ENCODE data around the gene GIN1. TPM values are rescaled to one million over a fixed set of nuclear protein-coding genes. Genes with fewer than 3 reads are reported as not detected.
"Not testable (repeated sequence)": the region's sequence is repeated elsewhere in the genome, so short reads cannot be mapped to it uniquely, and the experiment has no call there.

GIN1 gene
- total RNA-seq, 2 experiments from 2014 or later, result 9.8 to 11.7 TPM

GRCh38 chr5:103079796-103080195, 40.1 kb downstream of the GIN1 start:
- POLR2A ChIA-PET, result no interaction called here
- no peaks in the 10 kb centered on the region for H3K27me3 Mint-ChIP-seq
- DNase-seq (no peak), ATAC-seq (no peak)
- CTCF ChIA-PET, result no interaction called here
- TF ChIP-seq CTCF (IDR thresholded peaks at IDR 0.05), result no peak
- intact Hi-C loops (cut with micrococcal nuclease), result no loop called here
- no peaks in the 10 kb centered on the region for H3K4me1 Mint-ChIP-seq (ENCODE audit: low read depth)
- H3K27ac Mint-ChIP-seq, result no peak overlapping the region
- peaks cover 14% of the 10 kb centered on the region for H3K36me3 Mint-ChIP-seq (ENCODE audit: low read depth)
- no peak overlapping the region for H3K4me3 Mint-ChIP-seq
- H3K9me3 Mint-ChIP-seq, result peaks cover 63% of the 10 kb centered on the region

GRCh38 chr5:103075442-103075841, 44.5 kb downstream of the GIN1 start:
- H3K36me3 Mint-ChIP-seq (ENCODE audit: low read depth), result no peaks in the 10 kb centered on the region
- H3K4me1 Mint-ChIP-seq (ENCODE audit: low read depth), result no peaks in the 10 kb centered on the region
- no peak overlapping the region for H3K4me3 Mint-ChIP-seq
- no peaks in the 10 kb centered on the region for H3K27me3 Mint-ChIP-seq
- ChIA-PET POLR2A (no interaction called here), CTCF (interaction anchor here (1.4 to 1.7 kb wide), 2 partner anchors 15 to 44 kb away, joined by 4 read pairs; no protein-coding TSS in a partner anchor)
- ATAC-seq (no peak), DNase-seq (no peak)
- TF ChIP-seq CTCF (IDR thresholded peaks at IDR 0.05), result no peak
- intact Hi-C loops (cut with micrococcal nuclease), result no loop called here
- H3K27ac Mint-ChIP-seq, result no peak overlapping the region
- peaks cover 47% of the 10 kb centered on the region for H3K9me3 Mint-ChIP-seq

- H3K27ac Mint-ChIP-seq; POLR2A ChIA-PET; ATAC-seq; CTCF ChIA-PET; DNase-seq; H3K27me3 Mint-ChIP-seq; intact Hi-C loops (cut with micrococcal nuclease); H3K36me3 Mint-ChIP-seq (ENCODE audit: low read depth); H3K4me3 Mint-ChIP-seq; H3K4me1 Mint-ChIP-seq (ENCODE audit: low read depth): not testable (repeated sequence)
- H3K9me3 Mint-ChIP-seq, result peaks cover 41% of the 10 kb centered on the region
Measured at GRCh38 chr5:103073500-103073899, 46.4 kb downstream of the GIN1 start.

- H3K36me3 Mint-ChIP-seq (ENCODE audit: low read depth), result no peaks in the 10 kb centered on the region
- no peak for TF ChIP-seq CTCF (IDR thresholded peaks at IDR 0.05)
- POLR2A ChIA-PET, result no interaction called here
- H3K9me3 Mint-ChIP-seq, result no peaks in the 10 kb centered on the region
- peaks cover 4% of the 10 kb centered on the region for H3K27me3 Mint-ChIP-seq
- H3K27ac Mint-ChIP-seq, result no peak overlapping the region
- intact Hi-C loops (cut with micrococcal nuclease), result no loop called here
- ATAC-seq (no peak), DNase-seq (no peak)
- no peaks in the 10 kb centered on the region for H3K4me1 Mint-ChIP-seq (ENCODE audit: low read depth)
- H3K4me3 Mint-ChIP-seq, result no peak overlapping the region
- CTCF ChIA-PET, result no interaction called here
Measured at GRCh38 chr5:103066326-103066725, 53.6 kb downstream of the GIN1 start.

GRCh38 chr5:103060424-103060954, 59.4 kb downstream of the GIN1 start:
- peaks cover 2% of the 10 kb centered on the region for H3K9me3 Mint-ChIP-seq
- intact Hi-C loops (cut with micrococcal nuclease), result no loop called here
- no peak overlapping the region for H3K27ac Mint-ChIP-seq
- H3K27me3 Mint-ChIP-seq, result no peaks in the 10 kb centered on the region
- H3K36me3 Mint-ChIP-seq (ENCODE audit: low read depth), result no peaks in the 10 kb centered on the region
- no peak overlapping the region for H3K4me3 Mint-ChIP-seq
- DNase-seq (no peak), ATAC-seq (no peak)
- no peaks in the 10 kb centered on the region for H3K4me1 Mint-ChIP-seq (ENCODE audit: low read depth)
- ChIA-PET POLR2A (no interaction called here), CTCF (no interaction called here)
- no peak for TF ChIP-seq CTCF (IDR thresholded peaks at IDR 0.05)

GRCh38 chr5:103059525-103059924, 60.4 kb downstream of the GIN1 start:
- POLR2A ChIA-PET, result no interaction called here
- TF ChIP-seq CTCF (IDR thresholded peaks at IDR 0.05), result no peak
- no peak for ATAC-seq
- Mint-ChIP-seq H3K27me3 (no peaks in the 10 kb centered on the region), H3K27ac (no peak overlapping the region), H3K4me1 (ENCODE audit: low read depth) (no peaks in the 10 kb centered on the region), H3K36me3 (ENCODE audit: low read depth) (no peaks in the 10 kb centered on the region), H3K4me3 (no peak overlapping the region), H3K9me3 (peaks cover 2% of the 10 kb centered on the region)
- intact Hi-C loops (cut with micrococcal nuclease), result no loop called here
- no peak for DNase-seq
- CTCF ChIA-PET, result interaction anchor here (1.5 to 1.9 kb wide), 2 partner anchors 10 to 80 kb away, joined by 5 to 7 read pairs; no protein-coding TSS in a partner anchor

Data from activated CD8-positive, alpha-beta T cell treated with anti-CD3 and anti-CD28 coated beads for 36 hours (primary cell).